ENCODE results near the gene CACNG7.

CACNG7 gene

DNA sequence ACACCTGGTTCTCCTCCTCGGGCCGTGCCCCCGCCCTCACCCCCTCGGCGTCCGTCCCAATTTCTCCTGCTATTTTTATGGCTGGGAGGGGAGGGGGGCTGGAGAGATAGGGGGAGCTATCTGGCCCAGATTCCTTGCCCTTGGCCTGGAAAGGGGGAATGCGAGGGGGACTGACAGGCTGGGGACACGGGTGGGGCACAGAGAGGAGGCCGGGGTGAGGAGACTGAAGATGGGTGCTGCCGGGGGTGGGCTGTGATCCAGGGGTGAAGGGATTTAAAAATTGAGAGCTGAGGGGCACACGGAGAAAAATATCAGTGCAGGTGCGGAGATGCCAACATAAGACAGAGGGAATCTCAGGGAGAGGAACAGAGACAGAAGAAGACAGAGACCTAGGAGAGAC is 24.8 kb upstream of the CACNG7 start:
- DNase-seq (ENCODE audit: insufficient read length, low spot score) = no peak
- TF ChIP-seq, protein P1, sequence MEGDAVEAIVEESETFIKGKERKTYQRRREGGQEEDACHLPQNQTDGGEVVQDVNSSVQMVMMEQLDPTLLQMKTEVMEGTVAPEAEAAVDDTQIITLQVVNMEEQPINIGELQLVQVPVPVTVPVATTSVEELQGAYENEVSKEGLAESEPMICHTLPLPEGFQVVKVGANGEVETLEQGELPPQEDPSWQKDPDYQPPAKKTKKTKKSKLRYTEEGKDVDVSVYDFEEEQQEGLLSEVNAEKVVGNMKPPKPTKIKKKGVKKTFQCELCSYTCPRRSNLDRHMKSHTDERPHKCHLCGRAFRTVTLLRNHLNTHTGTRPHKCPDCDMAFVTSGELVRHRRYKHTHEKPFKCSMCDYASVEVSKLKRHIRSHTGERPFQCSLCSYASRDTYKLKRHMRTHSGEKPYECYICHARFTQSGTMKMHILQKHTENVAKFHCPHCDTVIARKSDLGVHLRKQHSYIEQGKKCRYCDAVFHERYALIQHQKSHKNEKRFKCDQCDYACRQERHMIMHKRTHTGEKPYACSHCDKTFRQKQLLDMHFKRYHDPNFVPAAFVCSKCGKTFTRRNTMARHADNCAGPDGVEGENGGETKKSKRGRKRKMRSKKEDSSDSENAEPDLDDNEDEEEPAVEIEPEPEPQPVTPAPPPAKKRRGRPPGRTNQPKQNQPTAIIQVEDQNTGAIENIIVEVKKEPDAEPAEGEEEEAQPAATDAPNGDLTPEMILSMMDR (IDR thresholded peaks at IDR 0.05; ENCODE audit: insufficient read depth, missing control alignments) = no peak
- FAIRE-seq = no peak

DNA sequence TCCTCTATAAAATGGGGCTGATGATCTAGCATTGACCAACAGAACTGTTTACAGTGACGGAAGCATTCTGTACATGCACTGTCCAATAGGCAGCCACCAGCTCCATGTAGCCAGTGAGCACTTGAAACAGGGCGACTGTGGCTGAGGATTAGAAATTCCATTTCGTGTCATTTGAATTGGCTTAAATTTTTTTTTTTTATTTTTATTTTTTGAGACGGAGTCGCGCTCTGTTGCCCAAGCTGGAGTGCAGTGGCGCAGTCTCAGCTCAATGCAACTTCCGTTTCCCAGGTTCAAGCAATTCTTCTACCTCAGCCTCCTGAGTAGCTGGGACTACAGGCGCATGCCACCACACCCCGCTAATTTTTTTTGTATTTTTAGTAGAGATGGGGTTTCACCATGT is 24.0 kb upstream of the CACNG7 start:
- FAIRE-seq (no peak), DNase-seq (ENCODE audit: insufficient read length, low spot score) (no peak)
- TF ChIP-seq, protein P1 (IDR thresholded peaks at IDR 0.05; ENCODE audit: insufficient read depth, missing control alignments) = no peak

DNA sequence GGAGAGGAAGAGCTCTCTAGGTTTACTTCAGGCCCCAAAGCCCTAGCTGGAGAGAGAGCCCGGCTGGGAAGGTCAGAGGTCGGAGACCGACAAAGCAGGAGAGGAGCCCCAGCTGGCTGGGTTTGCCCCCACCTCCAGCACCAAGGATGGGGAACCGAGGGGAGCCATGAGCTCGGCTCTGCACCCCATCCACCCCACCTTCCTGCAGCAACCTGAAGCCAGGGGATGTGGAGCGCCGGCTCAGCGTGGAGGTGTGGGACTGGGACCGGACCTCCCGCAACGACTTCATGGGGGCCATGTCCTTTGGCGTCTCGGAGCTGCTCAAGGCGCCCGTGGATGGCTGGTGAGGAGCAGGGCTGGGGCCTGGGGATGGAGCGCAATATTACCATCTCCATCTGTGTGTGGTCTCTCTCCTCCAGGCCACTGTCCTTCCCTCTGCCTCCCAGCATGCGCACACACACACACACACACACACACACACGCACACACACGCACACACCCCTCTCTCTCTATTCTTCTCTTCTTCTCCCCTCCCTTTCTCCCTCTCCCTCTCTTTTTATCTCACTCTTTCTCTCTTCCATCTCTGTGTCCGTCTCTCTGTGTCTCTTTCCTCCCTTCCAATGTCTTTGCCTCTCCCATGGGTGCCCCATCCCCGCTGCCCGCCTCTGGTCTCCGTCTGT is 16.6 kb upstream of the CACNG7 start:
- DNase-seq (ENCODE audit: insufficient read length, low spot score) (no peak), FAIRE-seq (no peak)
- TF ChIP-seq, protein P1 (IDR thresholded peaks at IDR 0.05; ENCODE audit: insufficient read depth, missing control alignments) = no peak

DNA sequence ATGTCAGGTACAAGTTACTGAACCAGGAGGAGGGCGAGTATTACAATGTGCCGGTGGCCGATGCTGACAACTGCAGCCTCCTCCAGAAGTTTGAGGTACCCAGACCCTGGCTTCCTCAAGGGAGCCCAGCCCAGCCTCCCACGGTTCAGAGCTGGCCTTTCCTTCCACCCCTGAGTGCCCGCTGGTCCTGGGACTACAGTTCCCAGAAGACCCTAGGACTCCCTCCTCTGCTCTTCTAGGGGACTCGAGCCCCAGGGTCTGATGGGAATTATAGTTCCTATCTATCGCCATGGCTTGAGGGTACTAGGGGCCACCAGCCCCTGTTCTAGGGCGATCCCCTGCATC is 16.1 kb upstream of the CACNG7 start:
- no peak for FAIRE-seq

DNA sequence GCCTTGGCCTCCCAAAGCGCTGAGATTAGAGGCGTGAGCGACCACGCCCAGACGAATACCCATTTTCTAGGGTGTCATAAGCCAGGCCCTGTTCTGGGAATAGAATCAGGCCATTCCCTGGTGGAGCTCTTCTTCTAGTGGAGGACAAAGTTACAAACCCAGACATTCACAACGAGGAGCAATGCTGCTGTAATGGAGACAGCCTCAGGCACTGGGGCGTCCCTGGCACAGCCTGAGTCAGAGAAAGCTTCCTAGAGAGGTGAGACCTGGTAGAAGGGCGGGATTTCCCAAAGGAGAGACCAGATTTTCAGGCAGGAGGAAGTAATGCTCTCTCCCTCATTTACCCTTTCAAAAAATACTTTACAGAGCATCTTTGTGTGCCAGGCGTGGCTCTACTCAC is 14.4 kb upstream of the CACNG7 start:
- DNase-seq (ENCODE audit: insufficient read length, low spot score) (no peak), FAIRE-seq (no peak)
- TF ChIP-seq, protein P1 (IDR thresholded peaks at IDR 0.05; ENCODE audit: insufficient read depth, missing control alignments) = no peak

More for the DNA sequence above, 16.1 kb upstream of the CACNG7 start:
- TF ChIP-seq, protein P1 (IDR thresholded peaks at IDR 0.05; ENCODE audit: insufficient read depth, missing control alignments) = no peak
- DNase-seq (ENCODE audit: insufficient read length, low spot score) = no peak

DNA sequence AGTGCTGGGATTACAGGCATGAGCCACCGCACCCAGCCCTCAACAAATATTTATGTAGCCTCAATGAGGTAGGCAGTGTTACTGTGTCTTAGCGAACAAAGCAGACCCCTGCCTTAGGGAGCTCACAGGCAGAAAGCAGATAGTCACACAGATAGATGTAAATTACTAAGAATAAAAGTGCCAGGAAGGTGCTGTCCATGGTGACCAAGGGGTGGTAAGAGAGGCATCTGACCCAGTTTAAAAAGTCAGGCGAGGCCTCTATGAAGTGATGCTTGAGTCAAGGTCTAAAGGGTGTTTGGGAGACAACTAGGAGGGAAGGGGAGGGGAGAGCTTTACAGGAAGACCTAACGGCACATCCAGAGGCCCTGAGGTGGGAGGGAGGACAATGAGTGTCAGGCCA is 12.4 kb upstream of the CACNG7 start:
- DNase-seq (ENCODE audit: insufficient read length, low spot score) = no peak
- TF ChIP-seq, protein P1 (IDR thresholded peaks at IDR 0.05; ENCODE audit: insufficient read depth, missing control alignments) = no peak
- FAIRE-seq = no peak

DNA sequence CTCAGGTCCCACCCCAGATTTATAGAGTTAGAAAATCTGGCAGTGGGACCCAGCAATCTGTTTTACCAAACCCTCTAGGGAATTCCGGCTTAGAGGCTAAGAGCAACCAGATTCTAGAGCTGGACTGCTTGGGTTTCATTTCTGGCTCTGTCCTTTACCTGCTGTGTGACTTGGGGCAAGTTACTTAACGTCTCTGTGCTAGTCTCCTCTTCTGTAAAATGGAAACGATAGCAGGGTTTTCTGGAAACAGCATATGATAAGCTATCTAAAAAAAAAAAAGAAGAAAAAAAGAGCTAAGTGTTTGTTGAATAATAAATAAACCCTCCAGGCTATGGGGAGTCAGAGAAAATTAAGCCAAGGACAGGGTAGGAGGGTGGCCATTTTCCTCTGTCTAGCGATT is 11.6 kb upstream of the CACNG7 start:
- FAIRE-seq (no peak), DNase-seq (ENCODE audit: insufficient read length, low spot score) (no peak)
- TF ChIP-seq, protein P1 (IDR thresholded peaks at IDR 0.05; ENCODE audit: insufficient read depth, missing control alignments) = no peak

Measured in D721Med (cell line).